Fibroblast of lung (primary cell): Measurements from ENCODE around the gene SNPH.

Experiments used
- EZH2 ChIP-seq: IDR thresholded peaks from 2 replicates; pipeline ENCODE4 v1.5.1; 2012; ENCODE audit warnings: low read length, control low read depth, mild to moderate bottlenecking; ENCODE audit errors: missing control alignments
- TF ChIP-seq, protein P1 (sequence below), 2 donors: IDR thresholded peaks in 1 of 2; conservative IDR thresholded peaks in 1 of 2; 1 replicate in 1 of 2; 2 replicates in 1 of 2; pipeline ENCODE4 v1.5.1; 2011 to 2012; ENCODE audit warnings: low read length in 2 of 2, control low read depth in 1 of 2, inconsistent platforms in 1 of 2, low read depth in 1 of 2, mild to moderate bottlenecking in 1 of 2

DNA sequence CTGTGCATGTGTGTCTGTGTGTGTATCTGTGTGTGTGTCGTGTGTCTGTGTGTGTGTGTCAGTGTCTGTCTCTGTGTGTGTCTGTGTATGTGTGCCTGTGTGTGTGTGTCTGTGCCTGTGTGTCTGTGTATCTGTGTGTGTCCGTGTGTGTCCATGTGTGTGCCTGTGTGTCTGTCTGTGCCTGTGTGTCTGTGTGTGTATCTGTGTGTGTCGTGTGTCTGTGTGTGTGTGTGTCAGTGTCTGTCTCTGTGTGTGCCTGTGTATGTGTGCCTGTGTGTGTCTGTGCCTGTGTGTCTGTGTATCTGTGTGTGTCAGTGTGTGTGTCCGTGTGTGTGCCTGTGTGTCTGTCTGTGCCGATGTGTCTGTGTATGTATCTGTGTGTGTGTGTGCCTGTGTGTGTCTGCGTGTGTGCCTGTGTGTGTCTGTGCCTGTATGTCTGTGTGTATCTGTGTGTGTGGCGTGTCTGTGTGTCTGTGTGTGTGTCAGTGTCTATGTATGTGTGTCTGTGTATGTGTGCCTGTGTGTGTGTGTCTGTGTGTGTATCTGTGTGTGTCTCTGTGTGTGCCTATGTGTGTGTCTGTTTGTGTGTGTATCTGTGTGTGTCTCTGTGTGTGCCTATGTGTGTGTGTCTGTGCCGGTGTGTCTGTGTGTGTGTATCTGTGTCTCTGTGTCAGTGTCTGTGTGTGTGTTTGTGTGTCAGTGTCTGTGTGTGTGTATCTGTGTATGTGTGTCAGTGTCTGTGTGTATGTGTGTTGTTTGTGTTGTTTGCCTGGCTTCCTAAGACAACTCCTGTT is 11.6 kb downstream of the SNPH start:
- TF ChIP-seq, protein P1, sequence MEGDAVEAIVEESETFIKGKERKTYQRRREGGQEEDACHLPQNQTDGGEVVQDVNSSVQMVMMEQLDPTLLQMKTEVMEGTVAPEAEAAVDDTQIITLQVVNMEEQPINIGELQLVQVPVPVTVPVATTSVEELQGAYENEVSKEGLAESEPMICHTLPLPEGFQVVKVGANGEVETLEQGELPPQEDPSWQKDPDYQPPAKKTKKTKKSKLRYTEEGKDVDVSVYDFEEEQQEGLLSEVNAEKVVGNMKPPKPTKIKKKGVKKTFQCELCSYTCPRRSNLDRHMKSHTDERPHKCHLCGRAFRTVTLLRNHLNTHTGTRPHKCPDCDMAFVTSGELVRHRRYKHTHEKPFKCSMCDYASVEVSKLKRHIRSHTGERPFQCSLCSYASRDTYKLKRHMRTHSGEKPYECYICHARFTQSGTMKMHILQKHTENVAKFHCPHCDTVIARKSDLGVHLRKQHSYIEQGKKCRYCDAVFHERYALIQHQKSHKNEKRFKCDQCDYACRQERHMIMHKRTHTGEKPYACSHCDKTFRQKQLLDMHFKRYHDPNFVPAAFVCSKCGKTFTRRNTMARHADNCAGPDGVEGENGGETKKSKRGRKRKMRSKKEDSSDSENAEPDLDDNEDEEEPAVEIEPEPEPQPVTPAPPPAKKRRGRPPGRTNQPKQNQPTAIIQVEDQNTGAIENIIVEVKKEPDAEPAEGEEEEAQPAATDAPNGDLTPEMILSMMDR (conservative IDR thresholded peaks at IDR 0.05 in 1 of 2, IDR thresholded peaks at IDR 0.05 in 1 of 2; ENCODE audit: low read depth in 1 of 2, low read length in 2 of 2) = no peak
- TF ChIP-seq EZH2 = no peak
